ENCODE results near the gene PRMT2.

DNA sequence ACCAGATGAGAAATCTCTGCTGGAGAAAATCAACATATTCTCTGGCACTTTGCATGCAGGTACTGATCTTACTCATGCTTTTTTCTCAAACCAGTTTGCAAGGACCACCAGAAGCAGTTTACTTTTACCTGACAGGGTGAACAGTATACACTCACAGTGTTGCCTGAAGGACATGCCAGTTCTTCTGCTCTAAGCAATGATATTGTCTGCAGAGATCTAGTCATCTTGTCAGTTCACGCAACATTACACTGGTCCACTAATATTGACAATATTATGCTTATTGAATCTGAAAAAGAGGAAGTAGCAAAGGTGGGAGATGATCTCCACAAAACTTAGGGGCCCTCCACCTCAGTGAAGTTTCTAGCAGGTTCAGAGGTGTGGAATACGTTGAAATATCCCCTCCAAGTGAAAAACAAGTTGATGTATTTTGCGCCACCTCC, 26.8 kb upstream of the PRMT2 start:
- TF ChIP-seq, protein P1, sequence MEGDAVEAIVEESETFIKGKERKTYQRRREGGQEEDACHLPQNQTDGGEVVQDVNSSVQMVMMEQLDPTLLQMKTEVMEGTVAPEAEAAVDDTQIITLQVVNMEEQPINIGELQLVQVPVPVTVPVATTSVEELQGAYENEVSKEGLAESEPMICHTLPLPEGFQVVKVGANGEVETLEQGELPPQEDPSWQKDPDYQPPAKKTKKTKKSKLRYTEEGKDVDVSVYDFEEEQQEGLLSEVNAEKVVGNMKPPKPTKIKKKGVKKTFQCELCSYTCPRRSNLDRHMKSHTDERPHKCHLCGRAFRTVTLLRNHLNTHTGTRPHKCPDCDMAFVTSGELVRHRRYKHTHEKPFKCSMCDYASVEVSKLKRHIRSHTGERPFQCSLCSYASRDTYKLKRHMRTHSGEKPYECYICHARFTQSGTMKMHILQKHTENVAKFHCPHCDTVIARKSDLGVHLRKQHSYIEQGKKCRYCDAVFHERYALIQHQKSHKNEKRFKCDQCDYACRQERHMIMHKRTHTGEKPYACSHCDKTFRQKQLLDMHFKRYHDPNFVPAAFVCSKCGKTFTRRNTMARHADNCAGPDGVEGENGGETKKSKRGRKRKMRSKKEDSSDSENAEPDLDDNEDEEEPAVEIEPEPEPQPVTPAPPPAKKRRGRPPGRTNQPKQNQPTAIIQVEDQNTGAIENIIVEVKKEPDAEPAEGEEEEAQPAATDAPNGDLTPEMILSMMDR (IDR thresholded peaks at IDR 0.05) = no peak
- TF ChIP-seq EP300 (IDR thresholded peaks at IDR 0.05) = no peak
